ENCODE measurements around the gene STEAP3. TPM values are rescaled to one million over a fixed set of nuclear protein-coding genes. Genes with fewer than 3 reads are reported as not detected.

Gene STEAP3
- polyA plus RNA-seq, 2 of the 4 experiments (the other 2 are of a cell fraction): 23.5 to 30.2 TPM

DNA sequence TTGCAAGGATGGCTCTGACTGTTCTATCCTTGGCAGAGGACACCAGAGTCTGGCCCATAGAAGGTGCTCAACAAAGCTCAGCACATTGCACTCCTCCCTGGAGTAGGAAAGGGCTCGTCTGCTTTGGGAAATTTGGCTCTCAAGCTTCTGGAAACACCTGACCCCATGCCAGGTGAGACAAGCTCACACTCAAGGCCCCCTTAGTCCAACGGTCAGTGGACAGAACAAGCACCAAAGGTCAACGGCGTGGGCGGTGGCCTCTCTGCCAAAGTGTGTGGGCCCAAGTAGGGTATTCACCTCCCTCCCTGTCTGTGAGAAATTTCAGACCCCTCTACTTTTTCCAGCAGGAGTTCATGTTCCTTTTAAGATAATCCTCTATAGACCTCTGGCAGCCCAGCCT, 2.0 kb upstream of the STEAP3 start (continued):
- no peak for TF ChIP-seq FOSB (CRISPR knock-in tag; IDR thresholded peaks at IDR 0.05)

GRCh38 chr2:119222213-119222612, 1.4 kb upstream of the STEAP3 start:
- Histone ChIP-seq H3K4me1 (peaks cover 19% of the 10 kb centered on the region), H3K4me3 (no peak overlapping the region), H3K4me2 (no peak overlapping the region), H3K9me3 (no peaks in the 10 kb centered on the region), H3K27ac (no peak overlapping the region)
- ChIA-PET CTCF (interaction anchor here (0.7 to 2.0 kb wide), 3 partner anchors 22 to 69 kb away, joined by 3 to 9 read pairs (median 3); no protein-coding TSS in a partner anchor), POLR2A (no interaction called here)
- FAIRE-seq (no peak), ATAC-seq (no peak), DNase-seq (ENCODE audit: low read depth in 1 of 2, low spot score in 1 of 2) (no peak)
- TF ChIP-seq MYC (IDR thresholded peaks at IDR 0.05; ENCODE audit: borderline replicate concordance, low read length) (no peak), MAX (IDR thresholded peaks at IDR 0.05) (no peak), JUNB (IDR thresholded peaks at IDR 0.05) (no peak), FOXS1 (CRISPR knock-in tag; IDR thresholded peaks at IDR 0.05) (no peak), RARB (CRISPR knock-in tag; IDR thresholded peaks at IDR 0.05) (no peak), CBX2 (IDR thresholded peaks at IDR 0.05; ENCODE audit: borderline replicate concordance, low read depth) (no peak), CHD4 (IDR thresholded peaks at IDR 0.05; ENCODE audit: borderline replicate concordance) (no peak), USF2 (IDR thresholded peaks at IDR 0.05) (no peak), RAD21 (conservative IDR thresholded peaks at IDR 0.05 in 1 of 2, IDR thresholded peaks at IDR 0.05 in 1 of 2) (no peak), EHF (CRISPR knock-in tag; IDR thresholded peaks at IDR 0.05) (no peak)
- TF ChIP-seq, protein P1, sequence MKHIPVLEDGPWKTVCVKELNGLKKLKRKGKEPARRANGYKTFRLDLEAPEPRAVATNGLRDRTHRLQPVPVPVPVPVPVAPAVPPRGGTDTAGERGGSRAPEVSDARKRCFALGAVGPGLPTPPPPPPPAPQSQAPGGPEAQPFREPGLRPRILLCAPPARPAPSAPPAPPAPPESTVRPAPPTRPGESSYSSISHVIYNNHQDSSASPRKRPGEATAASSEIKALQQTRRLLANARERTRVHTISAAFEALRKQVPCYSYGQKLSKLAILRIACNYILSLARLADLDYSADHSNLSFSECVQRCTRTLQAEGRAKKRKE (CRISPR knock-in tag; IDR thresholded peaks at IDR 0.05; ENCODE audit: low read depth): no peak
- 88% methylated on average over 2 of the region's 2 CpGs for WGBS (ENCODE audit: missing lambda C conversion rate)

DNA sequence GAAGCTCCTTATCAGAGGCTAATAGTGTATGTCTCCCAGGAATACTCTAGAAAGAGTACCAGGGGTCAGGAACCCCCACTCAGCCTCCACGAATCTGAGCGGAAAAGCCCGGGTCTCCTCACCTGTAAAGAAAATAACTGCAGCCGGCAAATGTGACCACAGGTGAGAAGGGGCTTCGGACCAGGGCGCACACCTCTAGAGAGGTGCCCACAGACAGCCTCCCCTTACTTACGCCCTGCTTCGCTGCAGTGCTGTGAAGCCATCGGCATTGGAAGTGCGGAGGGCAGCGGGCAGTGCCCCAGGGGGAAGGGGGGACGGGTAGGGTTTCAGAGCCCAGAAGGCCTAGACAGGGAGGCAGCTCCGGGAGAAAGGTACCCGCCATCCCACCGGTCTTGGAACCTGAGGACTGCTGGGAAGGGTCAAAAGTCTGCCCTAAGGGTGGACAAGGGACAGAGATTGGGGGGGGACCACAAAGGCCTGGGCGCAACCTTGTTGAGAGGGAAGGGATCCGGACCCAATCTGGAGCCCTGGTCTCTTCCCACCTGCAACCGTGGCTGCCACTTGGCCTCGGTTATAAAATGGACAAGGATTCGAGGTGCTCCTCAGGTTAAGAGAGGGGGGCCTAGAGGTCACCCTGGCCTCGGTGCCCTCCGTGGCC, 642 bp upstream of the STEAP3 start:
- Histone ChIP-seq H3K4me1 (peaks cover 19% of the 10 kb centered on the region), H3K9me3 (no peaks in the 10 kb centered on the region), H3K27ac (peak overlapping the region; percentile 84 to 96), H3K4me3 (peak overlapping the region; percentile 72), H3K4me2 (peak overlapping the region; percentile 92)
- WGBS (ENCODE audit: missing lambda C conversion rate): 77% methylated on average over 20 of the region's 22 CpGs
- ATAC-seq (peak in 1 of 2 experiments; percentile 30; a peak in 2 of 6 replicates), DNase-seq (ENCODE audit: low read depth in 1 of 2, low spot score in 1 of 2) (no peak), FAIRE-seq (no peak)
- ChIA-PET CTCF (interaction anchor here (0.7 to 2.0 kb wide), 3 partner anchors 23 to 68 kb away, joined by 3 to 9 read pairs (median 3); no protein-coding TSS in a partner anchor), POLR2A (interaction anchor here (0.9 kb wide), 1 partner anchor 30 kb away, joined by 3 read pairs; no protein-coding TSS in a partner anchor)
- TF ChIP-seq RAD21 (conservative IDR thresholded peaks at IDR 0.05 in 1 of 2, IDR thresholded peaks at IDR 0.05 in 1 of 2): no peak
- TF ChIP-seq KDM1A (IDR thresholded peaks at IDR 0.05; ENCODE audit: low read depth): no peak
- TF ChIP-seq MAX (IDR thresholded peaks at IDR 0.05): no peak
- no peak for TF ChIP-seq RNF2 (IDR thresholded peaks at IDR 0.05; ENCODE audit: borderline replicate concordance, low read depth)
- TF ChIP-seq, protein P2, sequence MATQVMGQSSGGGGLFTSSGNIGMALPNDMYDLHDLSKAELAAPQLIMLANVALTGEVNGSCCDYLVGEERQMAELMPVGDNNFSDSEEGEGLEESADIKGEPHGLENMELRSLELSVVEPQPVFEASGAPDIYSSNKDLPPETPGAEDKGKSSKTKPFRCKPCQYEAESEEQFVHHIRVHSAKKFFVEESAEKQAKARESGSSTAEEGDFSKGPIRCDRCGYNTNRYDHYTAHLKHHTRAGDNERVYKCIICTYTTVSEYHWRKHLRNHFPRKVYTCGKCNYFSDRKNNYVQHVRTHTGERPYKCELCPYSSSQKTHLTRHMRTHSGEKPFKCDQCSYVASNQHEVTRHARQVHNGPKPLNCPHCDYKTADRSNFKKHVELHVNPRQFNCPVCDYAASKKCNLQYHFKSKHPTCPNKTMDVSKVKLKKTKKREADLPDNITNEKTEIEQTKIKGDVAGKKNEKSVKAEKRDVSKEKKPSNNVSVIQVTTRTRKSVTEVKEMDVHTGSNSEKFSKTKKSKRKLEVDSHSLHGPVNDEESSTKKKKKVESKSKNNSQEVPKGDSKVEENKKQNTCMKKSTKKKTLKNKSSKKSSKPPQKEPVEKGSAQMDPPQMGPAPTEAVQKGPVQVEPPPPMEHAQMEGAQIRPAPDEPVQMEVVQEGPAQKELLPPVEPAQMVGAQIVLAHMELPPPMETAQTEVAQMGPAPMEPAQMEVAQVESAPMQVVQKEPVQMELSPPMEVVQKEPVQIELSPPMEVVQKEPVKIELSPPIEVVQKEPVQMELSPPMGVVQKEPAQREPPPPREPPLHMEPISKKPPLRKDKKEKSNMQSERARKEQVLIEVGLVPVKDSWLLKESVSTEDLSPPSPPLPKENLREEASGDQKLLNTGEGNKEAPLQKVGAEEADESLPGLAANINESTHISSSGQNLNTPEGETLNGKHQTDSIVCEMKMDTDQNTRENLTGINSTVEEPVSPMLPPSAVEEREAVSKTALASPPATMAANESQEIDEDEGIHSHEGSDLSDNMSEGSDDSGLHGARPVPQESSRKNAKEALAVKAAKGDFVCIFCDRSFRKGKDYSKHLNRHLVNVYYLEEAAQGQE (IDR thresholded peaks at IDR 0.05): no peak
- TF ChIP-seq FOSB (CRISPR knock-in tag; IDR thresholded peaks at IDR 0.05): no peak
- no peak for TF ChIP-seq CHD2 (IDR thresholded peaks at IDR 0.05; ENCODE audit: low read length, partially characterized antibody)
- no peak for TF ChIP-seq HOXB5 (CRISPR knock-in tag; IDR thresholded peaks at IDR 0.05)
- TF ChIP-seq, protein P3, sequence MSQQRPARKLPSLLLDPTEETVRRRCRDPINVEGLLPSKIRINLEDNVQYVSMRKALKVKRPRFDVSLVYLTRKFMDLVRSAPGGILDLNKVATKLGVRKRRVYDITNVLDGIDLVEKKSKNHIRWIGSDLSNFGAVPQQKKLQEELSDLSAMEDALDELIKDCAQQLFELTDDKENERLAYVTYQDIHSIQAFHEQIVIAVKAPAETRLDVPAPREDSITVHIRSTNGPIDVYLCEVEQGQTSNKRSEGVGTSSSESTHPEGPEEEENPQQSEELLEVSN (IDR thresholded peaks at IDR 0.05; ENCODE audit: borderline replicate concordance, low read depth): no peak
- TF ChIP-seq, protein P4, sequence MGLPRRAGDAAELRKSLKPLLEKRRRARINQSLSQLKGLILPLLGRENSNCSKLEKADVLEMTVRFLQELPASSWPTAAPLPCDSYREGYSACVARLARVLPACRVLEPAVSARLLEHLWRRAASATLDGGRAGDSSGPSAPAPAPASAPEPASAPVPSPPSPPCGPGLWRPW (IDR thresholded peaks at IDR 0.05): no peak
- TF ChIP-seq CBX2 (IDR thresholded peaks at IDR 0.05; ENCODE audit: borderline replicate concordance, low read depth): no peak
- TF ChIP-seq BCL3 (IDR thresholded peaks at IDR 0.05): no peak
- TF ChIP-seq ZFP36 (IDR thresholded peaks at IDR 0.05; ENCODE audit: borderline replicate concordance, partially characterized antibody): no peak

All from A549 (cell line).